Muscle of leg (tissue), 11 donors: ENCODE measurements around the gene KRTAP10-11. TPM values are rescaled to one million over a fixed set of nuclear protein-coding genes. Genes with fewer than 3 reads are reported as not detected.
"Not testable (repeated sequence)": the region's sequence is repeated elsewhere in the genome, so short reads cannot be mapped to it uniquely, and the experiment has no call there.

Experiments used
- DNase-seq: peaks from one replicate; pipeline ENCODE4 v3.0.0; 2013
- H3K27ac ChIP-seq: one replicate; pipeline ENCODE4 v1.5.1; 2013; ENCODE audit warnings: mild to moderate bottlenecking, low read length, control low read depth
- H3K27me3 ChIP-seq: one replicate; pipeline ENCODE4 v1.6.1; 2013; ENCODE audit warnings: low read length; ENCODE audit not compliant: control insufficient read depth, insufficient read depth
- H3K36me3 ChIP-seq: one replicate; pipeline ENCODE4 v1.6.1; 2013; ENCODE audit warnings: low read length; ENCODE audit not compliant: control insufficient read depth, insufficient read depth
- H3K4me1 ChIP-seq: one replicate; pipeline ENCODE4 v1.6.1; 2013; ENCODE audit warnings: low read length; ENCODE audit not compliant: control insufficient read depth, insufficient read depth
- H3K4me3 ChIP-seq: one replicate; pipeline ENCODE4 v1.5.1; 2013; ENCODE audit warnings: low read length, control low read depth
- H3K9me3 ChIP-seq: replicated peaks from 2 replicates; pipeline ENCODE4 v1.6.1; 2013; ENCODE audit warnings: low read depth, low read length; ENCODE audit not compliant: control insufficient read depth
- WGBS: methylation state at CpG from one replicate; pipeline ENCODE4 v1.1.5; 2013; ENCODE audit warnings: missing lambda C conversion rate; ENCODE audit not compliant: insufficient coverage; 5-methylcytosine and 5-hydroxymethylcytosine counted together
- polyA plus RNA-seq, 8 donors: library from polyadenylated mRNA; unstranded; fragments of 120-200 nt; gene quantifications; one replicate each; pipeline versions ENCODE4 v1.2.1 to v1.2.3, GENCODE V29; 2013; ENCODE audit warnings: inconsistent platforms in 1 of 8, low replicate concordance in 1 of 8; ENCODE audit not compliant: insufficient read length in 8 of 8, insufficient read depth in 1 of 8
- total RNA-seq: library from RNA; stranded (reverse); fragments of 120-200 nt; gene quantifications from one replicate; pipeline ENCODE4 v1.2.4, GENCODE V29; 2013

Gene KRTAP10-11
- total and polyA plus RNA-seq, 9 donors: not detected

- H3K27me3 ChIP-seq: peaks cover 6% of the 10 kb centered on the region
- no peaks in the 10 kb centered on the region for H3K36me3 ChIP-seq
Observed at GRCh38 chr21:44603911-44604310, 42.3 kb upstream of the KRTAP10-11 start.

GRCh38 chr21:44606495-44606894 is 39.7 kb upstream of the KRTAP10-11 start:
- Histone ChIP-seq H3K27ac (no peak overlapping the region), H3K36me3 (no peaks in the 10 kb centered on the region), H3K4me3 (no peak overlapping the region), H3K4me1 (peaks cover 1% of the 10 kb centered on the region), H3K9me3 (peaks cover 6% of the 10 kb centered on the region), H3K27me3 (peaks cover 8% of the 10 kb centered on the region)
- no peak for DNase-seq
- 86% methylated on average over 2 of the region's 4 CpGs for WGBS

More at GRCh38 chr21:44603911-44604310, 42.3 kb upstream of the KRTAP10-11 start:
- Histone ChIP-seq H3K27ac (no peak overlapping the region), H3K4me3 (no peak overlapping the region), H3K4me1 (peaks cover 3% of the 10 kb centered on the region), H3K9me3 (no peaks in the 10 kb centered on the region)
- no peak for DNase-seq
- 71% methylated on average over 4 of the region's 8 CpGs for WGBS

- no peaks in the 10 kb centered on the region for H3K4me1 ChIP-seq
- no peak overlapping the region for H3K27ac ChIP-seq
- no peak overlapping the region for H3K4me3 ChIP-seq
- H3K9me3 ChIP-seq: peaks cover 9% of the 10 kb centered on the region
- H3K27me3 ChIP-seq: peaks cover 3% of the 10 kb centered on the region
- no peaks in the 10 kb centered on the region for H3K36me3 ChIP-seq
- DNase-seq: no peak
Observed at GRCh38 chr21:44609193-44609592, 37.0 kb upstream of the KRTAP10-11 start.

GRCh38 chr21:44610157-44610843 is 35.9 kb upstream of the KRTAP10-11 start:
- not testable (repeated sequence) for H3K4me1 ChIP-seq, H3K27me3 ChIP-seq, H3K27ac ChIP-seq, H3K9me3 ChIP-seq, H3K36me3 ChIP-seq, DNase-seq, H3K4me3 ChIP-seq
- WGBS: 94% methylated on average over 7 of the region's 7 CpGs

GRCh38 chr21:44611551-44611950 is 34.7 kb upstream of the KRTAP10-11 start:
- Histone ChIP-seq H3K9me3 (peaks cover 9% of the 10 kb centered on the region), H3K4me3 (no peak overlapping the region), H3K36me3 (no peaks in the 10 kb centered on the region), H3K27me3 (peaks cover 11% of the 10 kb centered on the region), H3K27ac (no peak overlapping the region), H3K4me1 (no peaks in the 10 kb centered on the region)
- 87% methylated on average over 3 of the region's 4 CpGs for WGBS
- DNase-seq: no peak

- Histone ChIP-seq H3K27me3 (peaks cover 12% of the 10 kb centered on the region), H3K36me3 (no peaks in the 10 kb centered on the region), H3K9me3 (peaks cover 9% of the 10 kb centered on the region), H3K4me3 (no peak within 1 kb of the TSS), H3K4me1 (no peaks in the 10 kb centered on the region), H3K27ac (no peak within 1 kb of the TSS)
- no peak for DNase-seq
- 74% methylated on average over 8 of the region's 8 CpGs for WGBS
Observed at GRCh38 chr21:44612029-44612486, 34.2 kb upstream of the KRTAP10-11 start, which contains the start of gene KRTAP10-8. TSS of gene KRTAP10-8 (plus strand) at chr21:44612079. CDS start at chr21:44612101, 22 bp downstream.

- no peak overlapping the region for H3K4me3 ChIP-seq
- WGBS: 82% methylated on average over 12 of the region's 13 CpGs
- no peak for DNase-seq
- H3K36me3 ChIP-seq: no peaks in the 10 kb centered on the region
- peaks cover 9% of the 10 kb centered on the region for H3K9me3 ChIP-seq
- no peaks in the 10 kb centered on the region for H3K4me1 ChIP-seq
- peaks cover 12% of the 10 kb centered on the region for H3K27me3 ChIP-seq
- no peak overlapping the region for H3K27ac ChIP-seq
Observed at GRCh38 chr21:44612669-44613229, 33.5 kb upstream of the KRTAP10-11 start.

- DNase-seq: no peak
- Histone ChIP-seq H3K9me3 (peaks cover 9% of the 10 kb centered on the region), H3K27me3 (peaks cover 12% of the 10 kb centered on the region), H3K4me1 (no peaks in the 10 kb centered on the region), H3K36me3 (no peaks in the 10 kb centered on the region), H3K27ac (no peak overlapping the region), H3K4me3 (no peak overlapping the region)
- 80% methylated on average over 25 of the region's 26 CpGs for WGBS
Observed at GRCh38 chr21:44613386-44614155, 32.6 kb upstream of the KRTAP10-11 start.

- DNase-seq: no peak
- no peaks in the 10 kb centered on the region for H3K36me3 ChIP-seq
- WGBS: 82% methylated on average over 14 of the region's 20 CpGs
- no peak overlapping the region for H3K27ac ChIP-seq
- H3K9me3 ChIP-seq: peaks cover 9% of the 10 kb centered on the region
- no peaks in the 10 kb centered on the region for H3K4me1 ChIP-seq
- H3K27me3 ChIP-seq: peaks cover 12% of the 10 kb centered on the region
- no peak overlapping the region for H3K4me3 ChIP-seq
Observed at GRCh38 chr21:44614161-44614631, 32.0 kb upstream of the KRTAP10-11 start.

GRCh38 chr21:44614961-44615391 is 31.2 kb upstream of the KRTAP10-11 start:
- 86% methylated on average over 22 of the region's 28 CpGs for WGBS

More at GRCh38 chr21:44614961-44615391, 31.2 kb upstream of the KRTAP10-11 start:
- H3K4me1 ChIP-seq: no peaks in the 10 kb centered on the region
- no peaks in the 10 kb centered on the region for H3K36me3 ChIP-seq
- no peak overlapping the region for H3K4me3 ChIP-seq
- H3K27me3 ChIP-seq: peaks cover 12% of the 10 kb centered on the region
- H3K27ac ChIP-seq: no peak overlapping the region
- DNase-seq: no peak
- H3K9me3 ChIP-seq: peaks cover 7% of the 10 kb centered on the region
